Measurements from ENCODE around the gene GNG7. TPM values are rescaled to one million over a fixed set of nuclear protein-coding genes. Genes with fewer than 3 reads are reported as not detected.

GNG7 gene
- 1 to 10 TPM; 2.8 to 4.0 (median 2.9) TPM for polyA plus RNA-seq

- 2 to 4% (median 3%) methylated on average over 73 to 77 of the region's 77 CpGs for WGBS, 3 donors
- H3K27ac ChIP-seq (ENCODE audit: low read depth, low read length), result no peak within 1 kb of the TSS
Measured at GRCh38 chr19:2702170-2703076, at the start of gene GNG7. GNG7 (minus strand) TSS chr19:2702694; CDS start chr19:2520688, 182,006 bp downstream.

- 86 to 89% (median 87%) methylated on average over 21 of the region's 21 CpGs for WGBS, 3 donors
- H3K27ac ChIP-seq (ENCODE audit: low read depth, low read length), result no peak overlapping the region
Measured at GRCh38 chr19:2751438-2751830, 48.9 kb upstream of the GNG7 start.

- WGBS, 3 donors, result 58 to 77% (median 64%) methylated on average over 17 of the region's 17 CpGs
- H3K27ac ChIP-seq (ENCODE audit: low read depth, low read length), result no peak overlapping the region
Measured at GRCh38 chr19:2750808-2751437, 48.4 kb upstream of the GNG7 start.

GRCh38 chr19:2747349-2747748 is 44.9 kb upstream of the GNG7 start:
- H3K27ac ChIP-seq (ENCODE audit: low read depth, low read length), result no peak overlapping the region
- WGBS, 3 donors, result 81 to 84% (median 82%) methylated on average over 7 of the region's 7 CpGs

GRCh38 chr19:2744113-2744512 is 41.6 kb upstream of the GNG7 start:
- no peak overlapping the region for H3K27ac ChIP-seq (ENCODE audit: low read depth, low read length)
- 38 to 48% (median 41%) methylated on average over 4 of the region's 4 CpGs for WGBS, 3 donors

GRCh38 chr19:2743099-2743498 is 40.6 kb upstream of the GNG7 start:
- H3K27ac ChIP-seq (ENCODE audit: low read depth, low read length), result no peak overlapping the region
- WGBS, 3 donors, result 64 to 80% (median 78%) methylated on average over 8 of the region's 8 CpGs

GRCh38 chr19:2740314-2740656 is 37.8 kb upstream of the GNG7 start:
- H3K27ac ChIP-seq (ENCODE audit: low read depth, low read length), result no peak overlapping the region
- WGBS, 3 donors, result 43 to 46% (median 45%) methylated on average over 13 of the region's 13 CpGs

GRCh38 chr19:2739602-2740313 is 37.3 kb upstream of the GNG7 start, which contains the start of gene SLC39A3:
SLC39A3 (minus strand) TSS chr19:2740017; CDS start chr19:2737257, 2,760 bp downstream.
- 1% methylated on average over 57 to 64 of the region's 64 CpGs for WGBS, 3 donors
- H3K27ac ChIP-seq (ENCODE audit: low read depth, low read length), result no peak within 1 kb of the TSS

- H3K27ac ChIP-seq (ENCODE audit: low read depth, low read length), result no peak overlapping the region
- WGBS, 3 donors, result 85 to 92% (median 89%) methylated on average over 15 of the region's 15 CpGs
Measured at GRCh38 chr19:2736550-2737190, 34.2 kb upstream of the GNG7 start.

GRCh38 chr19:2735374-2735773 is 32.9 kb upstream of the GNG7 start:
- no peak overlapping the region for H3K27ac ChIP-seq (ENCODE audit: low read depth, low read length)
- WGBS, 3 donors, result 95 to 99% (median 96%) methylated on average over 12 of the region's 12 CpGs

GRCh38 chr19:2734589-2735288 is 32.2 kb upstream of the GNG7 start:
- WGBS, 3 donors, result 88 to 89% (median 88%) methylated on average over 24 to 26 of the region's 26 CpGs
- H3K27ac ChIP-seq (ENCODE audit: low read depth, low read length), result no peak overlapping the region

GRCh38 chr19:2733930-2734588 is 31.6 kb upstream of the GNG7 start:
- no peak overlapping the region for H3K27ac ChIP-seq (ENCODE audit: low read depth, low read length)
- 75 to 88% (median 81%) methylated on average over 35 of the region's 35 CpGs for whole genome bisulfite sequencing, 3 donors

GRCh38 chr19:2732883-2733282 is 30.4 kb upstream of the GNG7 start:
- WGBS, 3 donors, result 95 to 96% (median 95%) methylated on average over 30 to 38 of the region's 38 CpGs

GRCh38 chr19:2732157-2732725 is 29.7 kb upstream of the GNG7 start:
- no peak overlapping the region for H3K27ac ChIP-seq (ENCODE audit: low read depth, low read length)
- WGBS, 3 donors, result 94 to 95% (median 94%) methylated on average over 32 to 33 of the region's 33 CpGs

More at GRCh38 chr19:2732883-2733282, 30.4 kb upstream of the GNG7 start:
- no peak overlapping the region for H3K27ac ChIP-seq (ENCODE audit: low read depth, low read length)

GRCh38 chr19:2731181-2731995 is 28.9 kb upstream of the GNG7 start:
- H3K27ac ChIP-seq (ENCODE audit: low read depth, low read length), result no peak overlapping the region
- WGBS, 3 donors, result 86 to 89% (median 87%) methylated on average over 39 to 41 of the region's 41 CpGs

Measured in adipose tissue (tissue), 3 donors.